Aortic smooth muscle cell (primary cell): ENCODE measurements around the gene BCL7A. TPM values are rescaled to one million over a fixed set of nuclear protein-coding genes. Genes with fewer than 3 reads are reported as not detected.

Source experiments
- total RNA-seq: library from RNA; depleted of rRNA; stranded (reverse); fragments of >200 nt; gene quantifications from 2 replicates; pipeline ENCODE4 v1.2.3, GENCODE V29; 2014

Gene BCL7A
- 13.7 and 19.6 TPM in 2 replicates for total RNA-seq

DNA sequence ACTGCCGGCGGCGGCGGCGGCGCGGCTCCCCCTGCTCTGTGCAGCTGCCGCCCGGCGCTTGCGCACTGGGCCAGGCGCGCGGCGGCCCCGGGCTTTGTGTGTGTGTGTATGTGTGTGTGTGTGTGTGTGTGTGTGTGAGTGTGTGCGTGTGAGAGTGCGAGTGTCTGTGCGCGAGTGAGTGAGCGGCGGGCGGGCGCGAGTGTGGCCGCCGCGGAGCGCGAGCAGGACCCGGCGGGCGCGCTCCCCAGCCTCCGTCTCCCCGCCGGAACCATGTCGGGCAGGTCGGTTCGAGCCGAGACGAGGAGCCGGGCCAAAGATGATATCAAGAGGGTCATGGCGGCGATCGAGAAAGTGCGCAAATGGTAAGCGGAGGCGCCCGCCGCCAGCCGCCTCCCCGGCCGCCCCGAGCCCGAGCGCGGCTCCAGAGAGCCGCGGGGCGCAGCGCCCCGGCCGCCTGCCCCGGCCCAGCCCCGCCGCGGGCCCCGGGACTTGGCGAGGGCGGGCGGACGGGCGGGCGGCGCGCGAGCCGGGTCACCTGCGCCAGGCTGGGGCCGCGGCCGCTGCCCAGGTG is at the start of gene BCL7A:
TSS of gene BCL7A (plus strand) at position 63 of the 571 bp plus-strand sequence. CDS start at position 271, 208 bp downstream.

GRCh38 chr12:122078141-122079032 is 56.7 kb downstream of the BCL7A start, which contains the start of gene MLXIP:
Gene MLXIP (plus strand): TSS chr12:122078756. CDS start chr12:122078854, 98 bp downstream.

Other genes with a start within 250 kb of the BCL7A start
- gene RHOF, start 228.2 kb upstream of the BCL7A start, total RNA-seq, result 2.0 and 3.7 TPM in 2 replicates
- 2.4 and 4.1 TPM in 2 replicates for gene SETD1B, start 217.9 kb upstream of the BCL7A start, total RNA-seq
- 4.7 and 19.3 TPM in 2 replicates for gene HPD, start 163.0 kb upstream of the BCL7A start, total RNA-seq
- 116 and 145 TPM in 2 replicates for gene PSMD9, start 133.1 kb upstream of the BCL7A start, total RNA-seq
- 5.7 and 8.7 TPM in 2 replicates for gene CFAP251, start 103.3 kb upstream of the BCL7A start, total RNA-seq
- gene MLXIP, start 56.9 kb downstream of the BCL7A start, total RNA-seq, result 10.2 and 13.1 TPM in 2 replicates
- not detected in 2 replicates for gene IL31, start 152.3 kb downstream of the BCL7A start, total RNA-seq
- gene LRRC43, start 161.2 kb downstream of the BCL7A start, total RNA-seq, result 0.79 and 0.87 TPM in 2 replicates
- gene B3GNT4, start 181.8 kb downstream of the BCL7A start, total RNA-seq, result 0.19 TPM in 1 of 2 replicates, not detected in the other
- gene DIABLO, start 204.2 kb downstream of the BCL7A start, total RNA-seq, result 62.2 and 71.7 TPM in 2 replicates
- gene VPS33A, start 244.6 kb downstream of the BCL7A start, total RNA-seq, result 21.4 and 24.8 TPM in 2 replicates